Measurements from ENCODE around the gene LNP1.
"Not testable (repeated sequence)": the region's sequence is repeated elsewhere in the genome, so short reads cannot be mapped to it uniquely, and the experiment has no call there.

Gene LNP1, protein sequence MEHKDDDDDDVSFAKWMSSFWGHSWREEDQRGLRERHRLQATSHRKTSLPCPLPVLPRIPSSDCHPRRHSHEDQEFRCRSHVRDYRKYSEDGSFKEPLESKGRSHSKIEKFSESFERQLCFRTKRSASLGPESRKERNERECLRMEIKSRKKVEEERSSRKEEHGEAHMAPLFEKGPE

GRCh38 chr3:100400780-100401673, at the start of gene LNP1, which contains the start of gene TOMM70:
Gene LNP1, plus strand, starts transcription at chr3:100401539. Its CDS starts 28,191 bp downstream, at chr3:100429730.
Gene TOMM70, minus strand, starts transcription at chr3:100401089. Its CDS starts 140 bp downstream, at chr3:100400949.
- DNase-seq (ENCODE audit: low spot score) = peak; percentile 94

DNA sequence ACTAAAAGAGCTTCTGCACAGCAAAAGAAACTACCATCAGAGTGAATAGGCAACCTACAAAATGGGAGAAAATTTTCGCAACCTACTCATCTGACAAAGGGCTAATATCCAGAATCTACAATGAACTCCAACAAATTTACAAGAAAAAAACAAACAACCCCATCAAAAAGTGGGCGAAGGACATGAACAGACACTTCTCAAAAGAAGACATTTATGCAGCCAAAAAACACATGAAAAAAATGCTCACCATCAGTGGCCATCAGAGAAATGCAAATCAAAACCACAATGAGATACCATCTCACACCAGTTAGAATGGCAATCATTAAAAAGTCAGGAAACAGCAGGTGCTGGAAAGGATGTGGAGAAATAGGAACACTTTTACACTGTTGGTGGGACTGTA, 49.6 kb upstream of the LNP1 start:
- not testable (repeated sequence) for DNase-seq (ENCODE audit: low spot score)

GRCh38 chr3:100352296-100353231, 48.8 kb upstream of the LNP1 start:
- no peak for DNase-seq (ENCODE audit: low spot score)

DNA sequence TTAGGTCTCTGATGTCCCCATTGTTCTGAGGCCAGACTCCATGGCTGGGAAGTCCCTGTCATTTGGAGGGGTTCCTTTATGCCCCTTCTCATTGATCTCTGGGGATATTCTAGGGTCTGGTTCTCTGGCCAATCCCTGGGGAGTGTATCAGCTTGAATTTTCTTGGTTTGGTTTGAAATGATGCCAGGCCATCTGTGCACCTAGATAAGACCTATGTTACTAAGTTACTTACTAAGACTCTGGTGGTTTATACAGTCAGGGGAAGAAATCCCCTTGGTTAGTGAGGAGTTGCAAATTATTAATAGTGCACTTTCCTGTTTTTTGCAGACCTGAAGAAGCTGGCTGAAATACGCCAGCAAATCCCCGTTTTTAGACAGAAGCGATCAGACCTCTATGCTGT, 46.5 kb upstream of the LNP1 start:
- no peak for DNase-seq (ENCODE audit: low spot score)

DNA sequence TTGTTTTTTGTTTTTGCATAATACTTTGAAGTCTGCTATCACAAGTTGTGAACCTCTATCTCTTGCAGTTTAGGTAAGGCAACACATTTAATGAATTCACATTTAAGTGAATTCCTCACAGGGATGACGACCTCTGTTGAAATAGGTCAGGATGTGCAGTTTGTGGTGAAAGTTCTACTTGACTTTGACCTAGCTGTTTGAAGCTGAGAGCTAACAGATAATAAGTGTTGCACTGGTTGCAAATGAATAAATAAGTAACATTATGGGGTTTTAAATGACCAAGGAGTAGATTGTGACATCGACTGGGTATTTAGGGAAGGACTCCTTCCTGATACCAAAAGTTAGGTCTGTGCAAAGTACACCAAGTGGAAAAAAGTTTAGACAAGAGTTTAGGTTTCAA, 42.9 kb upstream of the LNP1 start:
- DNase-seq (ENCODE audit: low spot score) = no peak

GRCh38 chr3:100359035-100359434, 42.3 kb upstream of the LNP1 start:
- DNase-seq (ENCODE audit: low spot score) = no peak

- DNase-seq (ENCODE audit: low spot score) = no peak
These were observed 40.4 kb upstream of the LNP1 start for GRCh38 chr3:100360757-100361496.

GRCh38 chr3:100361897-100362296, 39.4 kb upstream of the LNP1 start:
- no peak for DNase-seq (ENCODE audit: low spot score)

- no peak for DNase-seq (ENCODE audit: low spot score)
These were observed 36.9 kb upstream of the LNP1 start for GRCh38 chr3:100364421-100364820.

DNA sequence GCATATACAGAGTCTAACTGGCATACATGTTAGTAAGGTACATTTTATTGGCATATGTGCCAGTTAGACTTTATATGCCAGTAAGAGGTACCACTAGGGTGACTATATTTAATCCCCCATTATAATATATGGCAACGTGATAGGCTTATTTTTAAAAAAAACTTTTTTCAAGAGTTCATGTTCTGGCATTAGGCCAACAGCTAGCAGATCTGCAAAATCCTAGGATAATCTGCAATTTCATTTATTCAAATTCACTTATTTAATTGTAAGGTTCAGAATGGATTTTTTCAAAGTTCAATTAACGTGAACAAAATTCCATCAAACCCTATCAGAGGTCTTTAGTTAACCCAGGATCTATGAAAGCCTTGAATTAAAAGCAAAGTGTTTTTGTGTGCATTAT, 34.9 kb upstream of the LNP1 start:
- no peak for DNase-seq (ENCODE audit: low spot score)

DNA sequence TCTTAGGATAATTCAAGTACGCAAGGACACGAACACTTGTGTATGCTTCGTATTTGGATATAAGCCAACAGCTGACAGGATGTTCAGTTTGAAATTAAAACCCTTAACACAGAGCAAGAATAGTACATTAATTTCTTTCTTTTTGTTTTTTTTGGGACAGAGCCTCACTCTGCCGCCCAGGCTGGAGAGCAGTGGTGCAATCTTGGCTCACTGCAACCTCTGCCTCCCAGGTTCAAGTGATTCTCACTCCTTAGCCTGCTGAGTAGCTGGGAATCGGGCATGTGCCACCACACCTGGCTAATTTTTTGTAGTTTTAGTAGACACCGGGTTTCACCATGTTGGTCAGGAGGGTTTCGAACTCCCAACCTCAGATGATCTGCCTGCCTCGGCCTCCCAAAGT, 32.9 kb upstream of the LNP1 start:
- no peak for DNase-seq (ENCODE audit: low spot score)

GRCh38 chr3:100370756-100371155, 30.6 kb upstream of the LNP1 start:
- no peak for DNase-seq (ENCODE audit: low spot score)

DNA sequence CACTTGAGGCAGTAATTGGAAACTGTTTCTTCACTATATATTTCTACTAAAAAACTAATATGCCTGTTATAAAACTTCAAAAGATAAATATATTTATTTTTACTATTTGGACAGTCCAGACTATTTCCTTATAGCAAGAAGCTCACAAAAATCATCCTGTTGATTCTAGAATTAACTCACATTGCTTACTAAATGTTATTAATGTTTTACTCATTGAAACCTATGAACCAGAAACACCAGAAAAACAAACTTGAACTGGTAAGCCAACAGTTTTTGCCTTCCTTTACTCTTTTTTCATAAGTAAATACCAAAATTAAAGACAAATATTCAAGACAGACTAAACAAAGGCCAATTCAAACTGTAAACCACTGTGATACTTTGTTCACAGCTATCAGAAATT, 26.8 kb upstream of the LNP1 start:
- DNase-seq (ENCODE audit: low spot score) = no peak

DNA sequence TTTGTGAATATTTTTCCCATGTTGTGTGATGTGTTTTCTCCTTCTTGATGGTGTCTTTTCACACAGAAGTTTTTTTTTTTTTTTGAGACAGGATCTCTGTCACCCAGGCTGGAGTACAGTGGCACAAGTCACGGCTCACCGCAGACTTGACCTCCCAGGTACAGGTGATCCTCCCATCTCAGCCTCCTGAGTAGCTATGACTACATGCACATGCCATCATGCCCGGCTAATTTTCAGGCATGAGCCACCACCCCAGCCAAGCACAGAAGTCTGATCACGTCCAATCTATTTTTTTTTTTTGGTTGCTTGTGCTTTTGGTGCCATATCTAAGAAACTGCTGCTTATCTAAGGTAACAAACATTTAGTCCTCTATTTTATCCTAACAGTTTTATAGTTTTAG, 25.0 kb upstream of the LNP1 start:
- DNase-seq (ENCODE audit: low spot score) = no peak

- no peak for DNase-seq (ENCODE audit: low spot score)
These were observed 16.4 kb upstream of the LNP1 start for GRCh38 chr3:100384733-100385525.

DNA sequence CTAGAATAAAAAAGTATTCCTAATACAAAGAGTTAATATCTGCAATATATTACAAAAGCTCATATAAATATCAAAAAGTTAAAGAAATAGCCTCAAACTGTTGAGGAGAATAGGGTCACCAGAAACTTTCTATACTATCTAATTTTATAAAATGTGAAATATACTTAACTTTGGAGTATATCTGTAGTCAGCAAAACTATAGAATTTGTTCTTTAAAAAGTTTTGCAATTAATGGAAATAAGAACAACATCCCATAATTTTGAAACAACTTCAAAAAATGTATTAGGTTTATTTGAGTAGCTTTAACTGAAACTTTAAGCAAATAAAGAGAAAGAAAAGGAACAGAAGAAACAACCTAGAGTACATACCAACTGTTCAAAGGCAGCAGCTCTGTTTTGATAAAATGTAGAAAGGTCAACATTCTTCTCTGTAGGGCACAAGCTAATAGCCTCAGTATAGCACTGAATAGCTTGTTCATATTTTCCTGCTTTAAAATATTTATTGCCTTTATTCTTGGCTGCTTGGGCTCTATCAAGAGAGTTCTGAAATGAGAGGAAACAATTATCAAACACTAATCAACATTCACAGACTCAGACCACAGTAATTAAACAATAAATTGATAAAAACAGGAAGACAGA, 14.8 kb upstream of the LNP1 start:
- DNase-seq (ENCODE audit: low spot score) = no peak

DNA sequence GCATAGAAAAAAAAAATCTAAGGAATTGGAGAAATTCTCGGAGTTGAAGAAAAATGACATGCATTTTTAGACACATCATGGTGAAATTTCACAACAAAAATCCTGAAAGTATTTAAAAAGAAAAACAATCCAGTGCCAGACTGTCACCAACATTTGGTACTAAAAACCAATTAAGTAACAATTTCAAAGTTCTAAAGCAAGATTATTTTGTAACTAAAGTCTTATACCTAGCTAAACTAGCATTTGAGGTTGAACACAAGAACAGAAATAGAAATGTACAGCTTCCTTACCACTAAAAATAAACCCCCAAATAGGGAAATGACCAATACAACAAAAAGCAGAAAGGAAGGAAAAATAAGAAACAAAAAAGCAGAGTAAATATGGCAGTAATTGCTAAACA, 12.3 kb upstream of the LNP1 start:
- no peak for DNase-seq (ENCODE audit: low spot score)

DNA sequence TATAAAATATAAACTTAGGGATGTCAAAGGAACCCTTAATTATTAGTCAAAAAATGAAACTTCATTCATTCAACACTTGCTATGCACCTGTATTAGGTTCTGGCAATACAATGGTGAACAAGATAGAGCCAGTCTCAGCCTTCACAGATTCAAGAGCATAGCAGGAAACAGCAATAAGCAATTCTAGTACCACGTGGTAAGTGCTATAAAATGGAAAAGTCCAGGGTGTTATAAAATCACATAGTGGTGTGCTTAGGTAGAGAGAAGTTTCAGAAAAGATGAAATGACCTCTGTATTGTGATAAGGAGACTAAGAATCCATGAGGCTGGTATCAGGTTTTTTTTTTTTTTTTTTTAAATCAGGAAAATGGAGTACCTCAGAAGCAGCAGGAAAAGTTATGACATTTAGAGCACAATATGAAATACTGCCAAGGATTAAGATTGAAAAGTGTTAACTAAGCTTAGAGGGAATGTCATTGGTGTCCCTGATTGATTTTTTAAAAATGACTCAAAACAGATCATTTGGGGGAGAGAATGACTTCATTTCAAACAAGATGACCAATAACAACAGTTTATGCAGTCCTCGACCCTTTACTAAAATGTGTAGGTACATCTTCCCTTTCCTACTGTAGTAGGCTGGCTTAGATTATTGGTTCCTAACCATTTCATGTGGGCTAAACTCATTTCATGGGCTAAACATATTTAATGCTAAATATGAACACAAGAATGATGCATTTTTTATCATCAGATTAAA, 5.5 kb upstream of the LNP1 start:
- no peak for DNase-seq (ENCODE audit: low spot score)

GRCh38 chr3:100396967-100397366, 4.4 kb upstream of the LNP1 start:
- DNase-seq (ENCODE audit: low spot score) = no peak

Measured in AG20443 (cell line).